ENCODE measurements around the gene SPC24. TPM values are rescaled to one million over a fixed set of nuclear protein-coding genes. Genes with fewer than 3 reads are reported as not detected.

SPC24 gene
- total and polyA plus RNA-seq, 9 donors = 0.47 to 2.7 (median 0.99) TPM; not detected in 1

DNA sequence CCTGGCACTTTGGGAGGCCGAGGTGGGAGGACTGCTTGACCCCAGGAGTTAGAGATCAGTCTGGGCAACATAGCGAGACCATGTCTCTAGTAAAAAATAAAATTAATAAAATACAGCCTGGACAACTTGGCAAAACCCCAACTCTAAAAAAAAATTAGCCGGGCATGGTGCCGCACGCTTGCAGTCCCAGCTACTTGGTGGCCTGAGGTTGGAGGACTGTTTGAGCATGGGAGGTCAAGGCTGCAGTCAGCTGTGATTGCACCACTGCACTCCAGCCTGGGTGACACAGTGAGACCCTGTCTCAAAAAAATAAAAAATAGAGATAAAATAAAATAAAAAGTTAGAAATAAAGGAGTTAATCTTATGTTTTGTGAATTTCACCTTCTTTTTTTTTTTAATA is 15.6 kb upstream of the SPC24 start:
- H3K9me3 ChIP-seq = no peaks in the 10 kb centered on the region
- intact Hi-C loops (cut with DNase I) = no loop called here
- H3K4me1 ChIP-seq (ENCODE audit: insufficient read depth) = peaks cover 7% of the 10 kb centered on the region
- H3K27ac ChIP-seq = no peak overlapping the region
- no peaks in the 10 kb centered on the region for H3K36me3 ChIP-seq
- H3K27me3 ChIP-seq = no peaks in the 10 kb centered on the region
- WGBS, 3 donors = 64 to 65% (median 65%) methylated on average over 5 of the region's 5 CpGs
- H3K4me3 ChIP-seq = no peak overlapping the region
- TF ChIP-seq, protein P1, sequence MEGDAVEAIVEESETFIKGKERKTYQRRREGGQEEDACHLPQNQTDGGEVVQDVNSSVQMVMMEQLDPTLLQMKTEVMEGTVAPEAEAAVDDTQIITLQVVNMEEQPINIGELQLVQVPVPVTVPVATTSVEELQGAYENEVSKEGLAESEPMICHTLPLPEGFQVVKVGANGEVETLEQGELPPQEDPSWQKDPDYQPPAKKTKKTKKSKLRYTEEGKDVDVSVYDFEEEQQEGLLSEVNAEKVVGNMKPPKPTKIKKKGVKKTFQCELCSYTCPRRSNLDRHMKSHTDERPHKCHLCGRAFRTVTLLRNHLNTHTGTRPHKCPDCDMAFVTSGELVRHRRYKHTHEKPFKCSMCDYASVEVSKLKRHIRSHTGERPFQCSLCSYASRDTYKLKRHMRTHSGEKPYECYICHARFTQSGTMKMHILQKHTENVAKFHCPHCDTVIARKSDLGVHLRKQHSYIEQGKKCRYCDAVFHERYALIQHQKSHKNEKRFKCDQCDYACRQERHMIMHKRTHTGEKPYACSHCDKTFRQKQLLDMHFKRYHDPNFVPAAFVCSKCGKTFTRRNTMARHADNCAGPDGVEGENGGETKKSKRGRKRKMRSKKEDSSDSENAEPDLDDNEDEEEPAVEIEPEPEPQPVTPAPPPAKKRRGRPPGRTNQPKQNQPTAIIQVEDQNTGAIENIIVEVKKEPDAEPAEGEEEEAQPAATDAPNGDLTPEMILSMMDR (IDR thresholded peaks at IDR 0.05) = no peak
- TF ChIP-seq EP300 (IDR thresholded peaks at IDR 0.05) (no peak), POLR2A (IDR thresholded peaks at IDR 0.05) (no peak)
- DNase-seq = no peak

DNA sequence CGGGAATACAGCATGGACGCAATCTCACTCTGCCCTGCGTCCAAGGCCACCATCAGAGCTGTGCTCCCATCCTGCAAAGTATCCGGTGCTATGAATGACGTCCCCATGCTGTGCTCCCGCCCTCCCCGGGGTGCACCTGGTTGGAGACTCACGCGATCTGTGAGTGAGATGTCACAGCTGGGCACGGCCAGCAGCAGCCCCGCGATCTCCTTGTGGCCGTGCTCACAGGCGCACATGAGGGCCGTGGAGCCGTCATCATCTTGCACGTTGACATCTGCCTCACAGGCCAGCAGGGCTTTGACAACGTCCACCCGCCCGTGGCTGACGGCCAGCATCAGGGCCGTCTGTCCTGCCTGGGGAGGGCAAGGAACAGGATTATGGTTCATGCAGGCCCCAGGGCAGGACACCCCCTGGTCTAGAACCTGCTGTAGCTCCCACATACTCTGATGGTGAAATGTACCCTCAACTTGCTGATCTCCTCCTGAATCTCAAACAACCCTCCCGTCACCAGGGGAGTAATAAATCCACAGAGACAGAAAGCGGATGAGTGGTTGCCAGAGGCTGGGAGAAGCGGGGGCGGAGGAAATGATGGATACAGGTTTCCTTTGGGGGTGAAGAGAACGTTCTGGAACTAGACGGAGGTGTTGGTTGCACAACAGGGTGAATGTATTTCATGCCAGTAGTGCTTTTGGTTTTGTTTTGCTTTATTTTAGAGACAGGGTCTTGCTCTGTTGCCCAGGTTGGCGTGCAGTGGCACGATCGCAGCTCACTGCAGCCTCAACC is 14.5 kb upstream of the SPC24 start:
- peaks cover 10% of the 10 kb centered on the region for H3K4me1 ChIP-seq (ENCODE audit: insufficient read depth)
- DNase-seq = no peak
- no peak overlapping the region for H3K27ac ChIP-seq
- no peaks in the 10 kb centered on the region for H3K36me3 ChIP-seq
- no peak overlapping the region for H3K4me3 ChIP-seq
- WGBS, 3 donors = 80 to 82% (median 81%) methylated on average over 31 of the region's 31 CpGs
- no peaks in the 10 kb centered on the region for H3K9me3 ChIP-seq
- TF ChIP-seq EP300 (IDR thresholded peaks at IDR 0.05) (no peak), POLR2A (IDR thresholded peaks at IDR 0.05) (no peak)
- TF ChIP-seq, protein P1 (IDR thresholded peaks at IDR 0.05) = no peak
- intact Hi-C loops (cut with DNase I) = no loop called here
- H3K27me3 ChIP-seq = no peaks in the 10 kb centered on the region

DNA sequence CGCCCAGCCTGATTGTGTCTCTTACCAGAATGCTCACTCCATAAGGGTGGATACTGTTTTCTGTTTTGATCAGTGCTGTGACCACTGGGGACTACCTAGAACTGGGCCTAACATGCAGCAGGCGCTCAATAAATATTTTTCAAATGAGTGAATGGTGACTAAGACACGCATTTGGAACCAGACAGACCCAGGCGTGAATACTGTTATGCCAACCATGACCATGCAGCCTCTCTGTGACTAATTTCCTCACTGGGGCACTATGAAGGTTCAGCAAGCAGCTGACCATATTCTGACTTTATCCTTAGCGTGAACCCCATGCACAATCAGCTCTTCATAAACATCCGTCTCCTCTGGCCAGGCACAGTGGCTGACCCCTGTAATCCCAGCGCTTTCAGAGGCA is 13.0 kb upstream of the SPC24 start:
- no peaks in the 10 kb centered on the region for H3K9me3 ChIP-seq
- no peak overlapping the region for H3K27ac ChIP-seq

DNA sequence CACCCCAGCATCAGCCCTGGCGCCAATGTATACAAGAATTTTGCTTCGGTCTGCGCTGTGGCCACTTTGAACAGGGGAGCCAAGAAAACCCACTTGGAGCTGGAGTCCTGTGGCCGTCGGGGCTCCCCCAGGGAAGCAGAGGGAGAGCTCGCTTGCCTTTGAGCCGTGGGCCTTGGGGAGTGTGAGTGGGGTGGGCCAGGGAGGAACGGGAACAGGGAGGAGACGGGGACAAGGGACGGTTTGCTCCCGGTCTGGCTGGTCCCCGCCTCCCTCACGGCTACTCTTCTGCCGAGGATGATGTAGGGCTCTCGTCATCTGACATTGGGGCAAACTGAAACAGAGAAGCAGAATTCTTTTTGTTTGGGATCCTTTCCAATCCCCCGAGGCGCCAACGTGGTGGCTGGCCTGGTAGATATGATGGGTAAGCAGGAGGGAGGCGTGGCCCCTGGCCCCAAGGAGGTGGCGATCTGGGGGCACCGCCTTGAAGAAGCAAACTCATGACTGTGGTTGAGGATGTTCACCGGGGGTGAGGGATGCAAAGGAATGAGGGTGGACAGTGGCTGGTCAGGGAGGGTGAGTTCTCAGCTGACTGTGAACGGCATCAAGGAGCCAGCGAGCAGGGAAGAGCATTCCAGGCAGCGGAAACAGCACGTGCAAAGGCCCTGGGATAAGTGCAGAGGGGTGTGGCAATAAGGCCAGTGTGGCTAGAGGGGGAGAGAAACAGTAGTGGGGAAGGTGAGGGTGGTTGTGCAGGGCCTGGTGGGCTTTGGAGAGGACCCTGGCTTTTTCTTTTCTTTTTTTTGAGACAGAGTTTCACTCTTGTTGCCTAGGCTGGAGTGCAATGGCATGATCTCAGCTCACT is 10.9 kb upstream of the SPC24 start:
- no peaks in the 10 kb centered on the region for H3K36me3 ChIP-seq
- H3K9me3 ChIP-seq = no peaks in the 10 kb centered on the region
- DNase-seq = peak in 3 of 5 donors; percentile 48 to 60 (median 54)
- no peak for TF ChIP-seq EP300 (IDR thresholded peaks at IDR 0.05)
- TF ChIP-seq, protein P1 (IDR thresholded peaks at IDR 0.05) = no peak
- no peak for TF ChIP-seq POLR2A (IDR thresholded peaks at IDR 0.05)
- intact Hi-C loops (cut with DNase I) = no loop called here
- peak overlapping the region; percentile 78 to 85 for H3K27ac ChIP-seq
- 23 to 28% (median 28%) methylated on average over 26 of the region's 26 CpGs for WGBS, 3 donors
- H3K4me3 ChIP-seq = no peak overlapping the region
- no peaks in the 10 kb centered on the region for H3K27me3 ChIP-seq
- H3K4me1 ChIP-seq (ENCODE audit: insufficient read depth) = peaks cover 13% of the 10 kb centered on the region

More for the DNA sequence above, 13.0 kb upstream of the SPC24 start:
- Histone ChIP-seq H3K36me3 (no peaks in the 10 kb centered on the region), H3K4me1 (ENCODE audit: insufficient read depth) (peaks cover 13% of the 10 kb centered on the region), H3K4me3 (no peak overlapping the region), H3K27me3 (no peaks in the 10 kb centered on the region)
- TF ChIP-seq, protein P1 (IDR thresholded peaks at IDR 0.05) = no peak
- TF ChIP-seq EP300 (IDR thresholded peaks at IDR 0.05) = no peak
- no peak for TF ChIP-seq POLR2A (IDR thresholded peaks at IDR 0.05)
- WGBS, 3 donors = 71 to 87% (median 79%) methylated on average over 7 of the region's 7 CpGs
- intact Hi-C loops (cut with DNase I) = no loop called here
- no peak for DNase-seq
